ENCODE results near the gene TIMMDC1.

- TF ChIP-seq POLR2A (IDR thresholded peaks at IDR 0.05; ENCODE audit: extremely low read depth, insufficient read length) (no peak), CTCF (IDR thresholded peaks at IDR 0.05; ENCODE audit: low read depth, low read length) (no peak)
Observed at GRCh38 chr3:119492128-119492527, 6.2 kb upstream of the TIMMDC1 start.

All from NB4 (cell line).